HT-29 (cell line): Measurements from ENCODE around the gene TSR3. TPM values are rescaled to one million over a fixed set of nuclear protein-coding genes. Genes with fewer than 3 reads are reported as not detected.

Experiments used
- DNase-seq: peaks from one replicate; pipeline ENCODE4 v3.0.0-alpha.2; 2015; ENCODE audit warnings: low spot score
- total RNA-seq: library from RNA; depleted of rRNA; stranded (reverse); fragments of >200 nt; shearing (Covaris generic); gene quantifications from 2 replicates; pipeline ENCODE4 v1.2.3, GENCODE V29; 2014

The TSR3 gene
- total RNA-seq, 1 experiment from 2014 or later, result 155 TPM

GRCh38 chr16:1355591-1355990 lies 3.9 kb upstream of the TSR3 start:
- DNase-seq, result no peak

- DNase-seq, result no peak
Observed at GRCh38 chr16:1354815-1355540, 3.3 kb upstream of the TSR3 start.

- DNase-seq, result no peak
Observed at GRCh38 chr16:1351215-1351581, 480 bp downstream of the TSR3 start.

- DNase-seq, result no peak
Observed at GRCh38 chr16:1350691-1351090, 987 bp downstream of the TSR3 start.

- DNase-seq, result no peak
Observed at GRCh38 chr16:1349951-1350350, 1.7 kb downstream of the TSR3 start.

- DNase-seq, result no peak
Observed at GRCh38 chr16:1349351-1349750, 2.3 kb downstream of the TSR3 start.

- DNase-seq, result no peak
Observed at GRCh38 chr16:1348926-1349325, 2.8 kb downstream of the TSR3 start.

GRCh38 chr16:1348441-1348840 lies 3.2 kb downstream of the TSR3 start:
- no peak for DNase-seq

GRCh38 chr16:1347962-1348361 lies 3.7 kb downstream of the TSR3 start:
- no peak for DNase-seq

- DNase-seq, result no peak
Observed at GRCh38 chr16:1347286-1347855, 4.3 kb downstream of the TSR3 start.

- DNase-seq, result peak; percentile 39
Observed at GRCh38 chr16:1346422-1347285, 5.0 kb downstream of the TSR3 start.

- DNase-seq, result no peak
Observed at GRCh38 chr16:1345651-1346421, 5.8 kb downstream of the TSR3 start.

- DNase-seq, result no peak
Observed at GRCh38 chr16:1345087-1345486, 6.6 kb downstream of the TSR3 start.

GRCh38 chr16:1344499-1344898 lies 7.2 kb downstream of the TSR3 start:
- DNase-seq, result no peak

GRCh38 chr16:1343428-1344242 lies 8.0 kb downstream of the TSR3 start:
- no peak for DNase-seq

GRCh38 chr16:1342526-1343427 lies 8.9 kb downstream of the TSR3 start:
- peak; percentile 98 for DNase-seq

- no peak for DNase-seq
Observed at GRCh38 chr16:1341495-1342420, 9.9 kb downstream of the TSR3 start.

- DNase-seq, result no peak
Observed at GRCh38 chr16:1340730-1341494, 10.8 kb downstream of the TSR3 start.
